ENCODE results near the gene ZDHHC11B. TPM values are rescaled to one million over a fixed set of nuclear protein-coding genes. Genes with fewer than 3 reads are reported as not detected.

Gene ZDHHC11B
- total RNA-seq, 1 experiment from 2014 or later, result 2.3 TPM

GRCh38 chr5:661891-662750 is 122.4 kb downstream of the ZDHHC11B start:
- DNase-seq (ENCODE audit: low spot score), result no peak

- DNase-seq (ENCODE audit: low spot score), result no peak
Observed at GRCh38 chr5:660491-661030, 124.0 kb downstream of the ZDHHC11B start.

Other genes starting within 250 kb of the ZDHHC11B start
- 4.6 and 14.8 TPM in 2 replicates for gene CEP72, start 172.4 kb downstream of the ZDHHC11B start, total RNA-seq (2014; rRNA removed; shearing (Covaris generic))
- 0.05 and 0.36 TPM in 2 replicates for gene TPPP, start 91.4 kb downstream of the ZDHHC11B start, total RNA-seq (2014; rRNA removed; shearing (Covaris generic))
- gene ZDHHC11, start 66.3 kb upstream of the ZDHHC11B start, total RNA-seq (2014; rRNA removed; shearing (Covaris generic)), result 1.0 and 4.3 TPM in 2 replicates
- 29.9 and 38.8 TPM in 2 replicates for gene BRD9, start 108.1 kb upstream of the ZDHHC11B start, total RNA-seq (2014; rRNA removed; shearing (Covaris generic))
- gene TRIP13, start 108.2 kb upstream of the ZDHHC11B start, total RNA-seq (2014; rRNA removed; shearing (Covaris generic)), result 92.9 and 108 TPM in 2 replicates
- gene NKD2, start 224.1 kb upstream of the ZDHHC11B start, total RNA-seq (2014; rRNA removed; shearing (Covaris generic)), result 4.3 TPM in 1 of 2 replicates, not detected in the other